GM21528 (cell line): ENCODE measurements around the gene RNF175.

ENCODE experiments used
- ATAC-seq: cut with Tn5 transposase; IDR thresholded peaks from one replicate; pipeline ENCODE4 v1.9.1; 2021; ENCODE audit warnings: mild to moderate bottlenecking, moderate library complexity; ENCODE audit not compliant: unreplicated experiment, low FRiP score

The RNF175 gene

DNA sequence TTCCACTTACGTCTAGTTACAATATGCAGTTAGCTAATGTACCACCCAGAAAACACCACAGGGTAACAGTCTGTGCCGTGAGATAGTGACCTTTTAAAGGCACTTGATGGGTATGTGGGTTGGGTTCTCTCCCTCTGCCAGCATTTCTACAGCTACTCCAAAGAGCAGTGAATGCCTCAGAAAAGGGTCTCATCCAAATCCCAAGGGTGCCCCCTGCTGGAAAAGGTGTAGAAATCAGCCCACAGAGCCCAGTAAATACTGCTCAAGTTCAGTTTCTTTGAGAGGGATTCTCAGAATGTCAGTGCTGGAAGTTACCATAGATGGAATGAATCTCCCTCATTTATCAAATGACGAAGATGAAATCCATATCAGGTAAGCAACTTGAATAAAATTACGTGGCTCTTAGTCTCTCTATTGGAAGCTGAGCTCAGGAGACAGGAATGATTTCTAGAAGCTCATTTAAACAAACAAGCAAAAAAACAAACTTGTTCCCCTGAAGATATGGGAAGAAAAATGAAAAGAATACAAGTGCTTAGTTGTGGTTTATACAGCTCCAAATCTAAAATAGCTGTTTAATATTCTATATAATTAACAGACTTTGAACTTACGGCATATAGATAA is 9.5 kb downstream of the RNF175 start:
- no peak for ATAC-seq

DNA sequence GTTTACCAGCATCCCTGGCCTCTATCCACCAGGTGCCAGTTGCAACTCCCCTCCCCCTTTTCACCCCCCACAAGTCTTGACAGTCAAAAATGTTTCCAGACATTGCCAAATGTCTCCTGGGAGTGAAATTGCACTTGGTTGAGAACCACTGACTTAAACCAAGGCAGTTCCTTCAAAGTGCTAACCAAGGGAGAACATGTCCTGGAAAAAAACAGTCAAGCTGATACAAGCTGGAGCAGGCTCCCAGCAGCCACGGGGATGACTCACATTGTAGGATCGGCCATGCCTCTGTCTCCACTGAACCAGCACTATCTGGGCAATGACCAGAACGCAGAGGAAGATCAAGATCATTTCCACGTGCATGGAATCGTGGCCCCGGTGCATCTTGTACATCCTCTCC is 11.4 kb downstream of the RNF175 start:
- no peak for ATAC-seq

DNA sequence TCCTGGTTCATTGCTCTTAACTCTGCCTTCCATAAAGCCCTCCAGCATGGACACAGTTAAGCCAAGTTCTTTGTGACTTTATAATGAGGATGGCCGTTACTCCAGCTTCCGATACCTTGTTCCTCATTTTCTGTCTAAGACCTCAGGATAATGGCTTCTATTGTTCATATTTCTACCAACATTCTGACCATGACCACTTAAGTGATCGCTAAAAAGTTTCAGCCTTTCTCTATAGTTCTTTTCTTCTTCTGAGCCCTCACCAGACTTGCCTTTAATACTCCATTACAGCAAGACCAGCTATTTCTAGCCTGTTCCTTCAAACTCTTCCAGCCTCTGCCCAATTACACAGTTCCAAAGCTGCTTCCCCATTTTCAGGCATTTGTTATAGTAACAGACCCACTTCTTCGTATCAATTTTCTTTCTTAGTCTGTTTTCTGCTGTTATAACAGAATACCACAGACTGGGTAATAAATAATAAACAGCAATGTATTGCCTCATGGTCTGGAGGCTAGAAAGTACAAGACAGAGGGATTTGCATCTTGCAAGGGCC is 12.3 kb downstream of the RNF175 start:
- no peak for ATAC-seq

DNA sequence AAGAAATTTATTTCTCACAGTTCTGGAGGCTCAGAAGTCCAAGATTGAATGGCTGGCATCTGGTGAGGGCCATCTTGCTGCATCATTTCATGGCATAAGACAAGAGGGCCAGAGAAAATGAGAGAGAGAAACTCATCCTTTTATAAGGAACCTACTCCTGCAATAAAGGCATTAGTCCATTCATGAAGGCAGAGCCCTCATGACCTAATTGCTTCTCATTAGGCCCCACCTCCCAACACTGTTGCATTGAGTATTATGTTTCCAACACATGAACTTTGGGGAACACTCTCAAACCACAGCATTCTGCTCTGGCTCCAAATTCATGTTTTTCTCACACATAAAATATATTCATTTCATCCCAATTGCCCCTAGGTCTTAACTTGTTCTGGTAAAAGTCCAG is 14.2 kb downstream of the RNF175 start:
- no peak for ATAC-seq

DNA sequence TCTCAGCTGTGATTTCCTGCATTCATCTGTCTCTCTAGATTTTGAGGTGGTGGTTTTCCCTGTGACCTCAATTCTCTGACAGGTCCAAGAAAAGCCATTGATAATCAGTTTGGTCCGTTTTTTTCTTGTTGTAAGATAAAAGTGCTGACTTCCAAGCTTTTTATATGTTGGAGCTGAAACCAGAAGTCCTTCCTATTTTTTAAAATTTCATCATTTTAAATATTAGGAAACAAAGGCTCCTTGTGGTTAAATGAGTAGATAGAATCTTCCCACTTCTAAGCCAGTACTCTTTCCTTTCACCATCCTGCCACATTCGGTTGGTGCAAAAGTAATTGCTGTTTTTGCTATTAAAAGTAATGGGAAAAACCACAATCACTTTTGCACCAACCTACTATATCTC is 18.3 kb downstream of the RNF175 start:
- ATAC-seq: no peak

DNA sequence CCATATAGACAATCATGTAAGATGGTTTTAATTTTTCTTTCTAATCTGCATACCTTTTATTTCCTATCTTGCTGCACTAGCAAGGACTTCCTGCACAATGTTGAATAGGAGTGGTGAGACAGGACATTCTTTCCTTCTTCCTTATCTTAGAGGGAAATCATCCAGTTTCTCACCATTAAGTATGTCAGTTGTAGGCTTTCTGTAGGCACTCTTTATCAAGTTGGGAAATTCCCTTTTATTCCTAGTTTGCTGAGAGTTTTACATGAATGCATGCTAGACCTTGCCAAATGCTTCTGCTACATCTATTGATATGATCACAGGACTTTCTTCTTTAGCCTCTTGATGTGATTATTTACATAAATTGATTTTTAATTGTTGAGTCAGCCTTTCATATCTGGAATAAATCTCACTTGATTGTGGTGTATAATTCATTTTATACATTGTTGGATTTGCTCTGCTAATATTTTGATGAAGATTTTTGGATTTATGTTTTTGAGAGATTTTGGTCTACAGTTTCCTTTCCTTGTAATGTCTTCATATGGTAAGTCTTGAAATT is 23.8 kb downstream of the RNF175 start:
- no peak for ATAC-seq

DNA sequence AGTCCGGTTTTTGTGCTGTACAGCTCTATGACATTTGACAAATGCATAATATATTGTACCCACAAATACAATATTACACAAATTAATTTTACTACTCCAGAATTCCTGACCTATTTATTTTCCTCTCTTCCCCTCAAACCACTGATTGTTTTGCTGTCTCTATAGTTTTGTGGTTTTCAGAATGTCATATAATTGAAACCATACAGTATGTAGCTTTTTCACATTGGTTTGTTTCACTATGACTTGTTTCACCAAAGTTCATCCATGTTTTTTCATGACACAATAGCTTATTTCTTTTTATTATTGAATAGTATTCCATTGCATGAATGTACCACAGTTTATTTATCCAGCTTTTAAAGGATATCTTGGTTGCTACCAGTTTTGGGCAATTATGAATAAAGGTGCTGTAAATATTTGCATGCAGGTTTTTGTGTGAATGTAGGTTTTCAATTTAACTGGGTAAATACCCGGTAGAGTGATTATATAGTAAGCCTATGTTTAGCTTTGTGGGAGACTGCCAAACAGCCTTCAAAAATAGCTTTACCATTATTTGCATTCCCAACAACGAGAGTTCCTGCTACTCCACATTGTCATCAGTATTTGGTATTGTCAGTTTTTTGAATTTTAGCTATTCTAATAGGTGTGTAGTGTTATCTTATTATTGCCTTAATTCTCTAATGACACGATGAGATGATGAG is 25.9 kb downstream of the RNF175 start:
- peak; percentile 68 for ATAC-seq

DNA sequence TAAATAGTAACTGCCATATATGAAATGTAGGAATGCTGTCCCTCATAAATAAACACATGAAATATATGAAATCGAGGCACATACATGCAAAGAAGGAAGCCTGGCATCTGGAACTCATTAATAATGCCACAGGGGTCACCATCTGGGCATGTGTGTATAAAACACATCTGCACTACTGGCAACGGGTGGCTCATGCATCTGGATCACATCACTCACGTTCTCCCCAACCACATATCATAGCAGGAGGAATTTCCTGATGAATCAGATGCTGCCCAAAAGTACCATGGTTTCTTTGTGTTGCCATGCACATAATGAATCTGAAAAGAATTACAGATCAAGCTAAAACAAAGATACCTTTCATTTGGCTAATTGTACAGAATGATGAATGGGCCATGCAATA is 28.6 kb downstream of the RNF175 start:
- ATAC-seq: no peak

DNA sequence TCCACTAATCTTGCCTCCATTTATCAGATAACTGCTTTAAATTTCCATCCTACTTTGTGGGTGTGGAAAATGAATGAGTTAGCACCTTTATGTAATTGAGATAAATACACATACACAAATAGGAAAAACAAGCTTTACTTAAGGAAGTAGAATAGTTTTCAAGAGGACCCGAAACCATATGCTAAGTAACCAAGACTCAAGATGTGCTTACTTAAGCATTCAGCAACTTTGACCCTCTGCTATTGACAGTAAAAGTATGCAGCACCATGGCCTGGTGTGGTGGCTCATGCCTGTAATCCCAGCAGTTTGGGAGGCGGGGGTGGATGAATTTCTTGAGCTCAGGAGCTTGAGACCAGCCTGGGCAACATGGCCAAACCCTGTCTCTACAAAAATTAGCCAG is 29.9 kb downstream of the RNF175 start:
- ATAC-seq: no peak

DNA sequence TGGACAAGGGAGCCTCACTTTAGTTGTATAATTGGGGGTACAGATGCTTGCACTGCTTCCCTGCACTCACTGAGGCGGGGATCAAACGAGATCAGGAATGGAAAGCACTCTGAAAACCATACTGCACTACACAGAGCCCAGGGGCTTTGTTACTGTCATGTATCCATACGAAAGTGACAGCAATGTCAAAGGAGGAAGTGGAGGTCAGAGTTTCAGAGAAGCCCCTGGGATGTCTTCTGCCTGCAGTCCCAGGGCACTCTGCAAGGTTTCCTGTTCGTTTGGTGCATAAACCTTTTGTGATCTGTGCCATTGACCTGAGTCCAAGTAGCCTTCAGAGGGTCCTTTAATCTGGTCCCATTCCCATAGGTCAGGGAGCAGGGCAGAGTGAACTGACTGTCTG is 31.2 kb downstream of the RNF175 start:
- peak; percentile 67 for ATAC-seq

DNA sequence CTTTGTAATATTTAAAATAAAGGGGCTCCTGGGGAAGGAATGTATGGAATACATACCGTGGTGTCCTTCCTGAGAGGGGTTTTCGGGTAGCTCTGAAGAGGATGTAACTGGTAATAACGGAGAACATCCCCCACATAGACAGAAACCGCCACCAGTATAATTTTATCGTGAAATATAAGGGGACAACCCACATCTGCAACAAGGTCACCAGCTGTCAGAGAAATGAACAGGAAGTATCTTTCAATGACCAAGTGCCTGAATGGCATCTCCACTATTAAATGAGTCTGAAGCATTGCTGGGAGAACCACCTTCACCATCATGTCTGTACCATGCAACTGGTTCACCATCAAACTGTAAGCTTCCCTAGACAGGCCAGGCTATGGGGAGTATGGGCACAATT is 31.7 kb downstream of the RNF175 start:
- ATAC-seq: no peak

DNA sequence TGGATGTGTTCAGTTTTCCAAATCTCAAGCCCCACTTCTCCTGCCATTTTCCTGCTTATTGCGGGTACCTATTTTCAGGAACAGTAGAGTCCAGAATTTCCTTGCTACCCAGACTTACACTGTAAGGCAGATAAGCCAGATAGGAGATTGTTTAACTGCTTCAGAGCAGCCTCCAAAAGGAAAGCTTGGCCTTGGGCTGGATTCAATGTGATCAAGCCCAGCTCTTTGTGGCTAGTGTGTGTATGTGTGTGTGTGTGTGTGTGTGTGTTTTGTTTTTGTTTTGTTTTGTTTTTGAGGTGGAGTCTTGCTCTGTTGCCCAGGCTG is 34.0 kb downstream of the RNF175 start:
- ATAC-seq: no peak

DNA sequence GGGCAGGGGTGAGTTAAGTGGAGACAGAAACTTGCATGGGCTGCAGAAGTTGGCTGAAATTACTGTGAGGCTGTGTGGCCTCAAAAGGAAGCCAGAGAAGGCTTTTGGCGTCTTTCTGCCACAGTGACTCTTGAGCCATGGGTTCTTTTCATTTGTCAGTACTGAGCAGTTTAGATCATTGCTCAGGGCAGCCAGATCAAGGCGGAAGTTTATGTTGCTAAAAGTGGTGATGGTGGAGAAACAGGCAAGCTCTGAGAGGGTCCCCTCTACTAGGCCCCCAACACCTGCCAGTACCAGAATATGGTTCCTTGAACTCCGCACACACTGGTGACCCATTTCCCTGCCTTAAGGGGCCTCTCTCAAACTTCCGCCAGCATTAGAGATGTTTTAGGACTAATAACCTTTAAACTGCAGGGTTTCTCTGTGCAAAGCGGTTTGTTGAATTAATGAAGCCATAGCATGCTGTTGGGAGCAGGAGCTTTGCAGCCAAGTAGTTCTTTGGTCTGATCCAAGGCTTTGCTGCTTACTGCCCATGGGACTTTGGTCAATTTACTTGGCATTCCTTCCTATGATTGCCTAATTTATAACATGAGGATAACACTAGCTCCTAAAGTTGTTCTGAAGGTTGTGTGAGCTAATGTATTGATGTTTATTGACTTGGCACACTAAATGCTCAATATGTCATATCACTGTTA is 34.5 kb downstream of the RNF175 start:
- no peak for ATAC-seq

DNA sequence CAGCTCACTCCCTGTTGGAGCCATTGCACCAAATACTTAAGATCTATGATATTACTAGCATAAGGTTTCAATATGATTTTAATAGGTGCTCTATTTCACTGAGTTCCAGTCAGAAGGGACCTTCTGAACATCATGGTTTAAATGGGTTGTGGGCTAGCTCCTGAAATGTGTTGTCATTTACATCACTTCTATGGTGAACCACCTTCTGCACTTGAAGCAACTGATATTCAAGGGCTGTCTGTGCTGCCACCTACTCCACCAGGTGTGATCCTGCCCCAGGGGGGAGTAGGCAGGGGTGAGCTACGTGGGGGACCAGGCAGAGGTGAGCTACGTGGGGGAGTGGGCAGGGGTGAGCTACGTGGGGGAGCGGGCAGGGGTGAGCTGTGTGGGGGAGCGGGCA is 35.2 kb downstream of the RNF175 start:
- no peak for ATAC-seq

DNA sequence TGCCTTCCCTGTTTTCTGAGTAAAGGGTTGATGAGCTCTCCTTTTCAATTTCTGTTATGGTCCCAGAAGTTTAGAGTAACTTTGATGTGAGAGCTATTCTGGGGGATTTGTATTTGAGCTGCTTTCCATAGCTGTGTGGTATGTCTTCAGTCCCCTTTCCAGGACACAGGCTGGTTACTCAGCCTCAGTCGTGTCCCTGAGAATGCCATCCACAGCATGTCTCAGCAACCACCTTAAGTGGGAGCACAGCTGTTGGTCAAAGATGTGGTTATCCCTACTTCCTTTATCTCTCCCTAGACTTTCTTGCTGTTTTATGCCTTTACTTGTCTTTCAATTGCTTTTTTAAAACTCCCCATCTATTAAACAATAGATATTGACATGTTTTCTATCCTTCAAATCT is 37.8 kb downstream of the RNF175 start:
- no peak for ATAC-seq

DNA sequence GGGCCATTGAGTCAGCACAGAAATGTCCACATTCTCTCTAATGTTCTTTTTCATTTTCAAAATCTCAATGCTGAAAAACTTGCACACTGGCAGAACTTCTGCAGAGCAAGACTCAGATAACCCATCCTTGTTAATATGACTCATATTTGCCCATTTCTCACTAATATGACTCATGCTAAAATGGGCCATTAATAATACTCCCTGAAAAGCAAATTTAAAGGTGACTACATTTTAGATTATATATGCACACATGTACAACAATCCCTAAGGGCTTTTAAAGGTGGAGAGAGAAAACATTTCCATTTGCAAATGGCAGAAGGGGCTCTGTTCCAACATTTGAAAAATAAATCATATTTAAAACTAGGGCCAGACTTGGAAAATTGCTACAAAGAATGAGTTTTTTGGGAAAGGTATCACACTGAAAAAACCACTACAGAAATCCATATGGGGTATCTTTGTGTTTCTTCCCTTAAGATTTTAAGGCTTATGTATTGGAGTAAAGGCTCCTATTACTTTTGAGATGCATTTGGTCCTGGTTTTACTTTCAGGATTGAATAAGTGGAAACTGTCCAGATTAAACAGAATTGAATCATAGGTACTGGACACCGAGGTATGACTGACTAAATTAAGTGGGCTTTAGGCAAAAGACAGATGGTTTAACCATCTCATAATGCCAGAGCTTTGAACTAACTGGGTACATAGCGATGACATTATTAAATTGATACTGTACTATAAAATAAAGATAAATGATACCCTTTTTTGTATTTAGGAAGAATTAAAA is 45.8 kb downstream of the RNF175 start:
- ATAC-seq: no peak

DNA sequence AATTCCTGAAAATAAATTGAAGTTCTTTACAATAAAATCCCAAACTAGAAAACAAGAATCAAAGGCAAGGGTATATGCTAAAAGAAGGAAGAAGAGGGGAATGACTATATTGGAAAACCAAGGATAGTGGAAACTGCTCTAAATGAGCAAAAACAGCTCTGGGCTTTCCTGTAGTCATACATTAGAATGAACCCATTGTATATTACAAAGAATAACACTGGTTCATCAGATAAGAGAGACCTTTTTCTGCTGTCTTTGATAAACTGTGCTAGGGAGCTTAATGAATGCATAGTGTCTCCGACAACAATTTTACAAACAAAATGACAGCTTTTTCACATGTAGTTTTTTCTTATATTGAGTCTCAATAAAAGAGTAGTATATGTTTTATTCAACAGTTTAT is 49.1 kb downstream of the RNF175 start:
- ATAC-seq: no peak

DNA sequence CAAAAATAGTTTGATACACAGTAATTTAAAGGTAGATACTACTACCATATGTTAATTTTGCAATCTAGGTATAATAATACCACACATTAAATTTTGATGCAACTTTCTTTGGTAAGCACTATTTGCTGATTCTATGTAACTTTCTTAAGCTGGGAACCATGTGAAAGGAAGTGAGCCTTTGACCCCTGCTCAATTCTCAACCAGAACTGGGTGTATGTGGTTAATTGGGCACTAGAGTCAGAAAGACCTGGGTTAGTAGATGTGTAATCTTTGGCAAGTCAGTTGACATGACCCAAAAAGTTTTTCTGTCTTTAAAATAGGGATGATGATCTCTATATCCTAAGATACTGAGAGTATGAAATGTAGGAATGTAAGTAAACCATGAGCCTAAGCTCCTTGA is 53.3 kb downstream of the RNF175 start:
- peak; percentile 56 for ATAC-seq

DNA sequence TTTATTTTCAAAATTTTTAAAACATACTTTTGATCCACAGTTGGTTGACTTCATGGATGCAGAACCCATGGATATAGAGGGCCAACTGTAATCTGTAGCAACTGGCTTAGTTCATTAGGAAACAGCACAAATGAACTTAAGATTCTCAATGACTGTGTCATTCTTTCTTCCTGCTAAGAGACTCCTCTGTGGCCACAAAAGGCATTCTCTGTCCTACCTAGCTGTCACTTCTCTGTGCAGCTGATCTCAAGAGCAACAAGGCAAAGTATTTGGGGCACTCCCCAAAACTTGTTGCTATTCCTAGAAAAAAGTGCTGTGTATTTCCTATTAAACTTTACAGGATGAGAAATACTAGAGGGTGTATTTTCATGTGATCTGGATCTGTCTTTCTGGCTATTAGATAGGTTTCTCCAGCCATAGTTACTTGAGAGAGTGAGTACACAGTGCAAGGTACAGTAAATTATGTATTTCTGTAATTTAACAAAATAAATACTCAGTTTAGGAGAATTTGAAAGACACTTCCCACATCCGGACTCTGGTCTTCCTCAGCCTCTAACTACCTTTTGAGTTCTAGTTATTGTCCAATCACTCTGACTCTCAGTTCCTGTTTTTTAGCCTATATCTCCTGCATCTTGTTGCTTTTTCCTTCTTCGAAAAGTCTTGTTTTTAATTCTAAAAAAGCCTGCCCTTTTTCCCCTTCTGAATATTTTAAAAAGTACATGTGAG is 53.9 kb downstream of the RNF175 start:
- peak; percentile 89 for ATAC-seq

DNA sequence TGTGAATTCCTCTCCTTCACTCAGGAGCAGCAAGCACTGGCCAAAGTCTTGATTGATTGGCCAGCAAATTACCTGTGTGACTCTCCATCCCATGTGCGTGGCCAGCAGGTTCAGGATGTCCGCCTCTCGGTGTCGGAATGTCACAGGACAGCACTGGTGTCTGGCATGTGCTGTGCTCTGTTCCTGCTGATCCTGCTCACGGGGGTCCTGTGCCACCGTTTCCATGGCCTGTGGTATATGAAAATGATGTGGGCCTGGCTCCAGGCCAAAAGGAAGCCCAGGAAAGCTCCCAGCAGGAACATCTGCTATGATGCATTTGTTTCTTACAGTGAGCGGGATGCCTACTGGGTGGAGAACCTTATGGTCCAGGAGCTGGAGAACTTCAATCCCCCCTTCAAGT is 55.3 kb downstream of the RNF175 start:
- no peak for ATAC-seq
